NCI-H2227 (cell line): ENCODE measurements around the gene ZNF121.
A peak's percentile ranks its signal among the peaks of the same experiment; 100 is the strongest.

Source experiments
- DNase-seq: peaks from one replicate; lab custom pipeline; 2025; ENCODE audit not compliant: unreplicated experiment; lab: John Stamatoyannopoulos, UW

Gene ZNF121

GRCh38 chr19:9538183-9539058, 45.9 kb downstream of the ZNF121 start, which contains the start of gene ZNF426:
Gene ZNF426, minus strand, starts transcription at chr19:9538645. Its CDS starts 2,413 bp downstream, at chr19:9536232.
- DNase-seq = peak; percentile 90

- DNase-seq = no peak
Observed at GRCh38 chr19:9535934-9536333, 48.4 kb downstream of the ZNF121 start.

DNA sequence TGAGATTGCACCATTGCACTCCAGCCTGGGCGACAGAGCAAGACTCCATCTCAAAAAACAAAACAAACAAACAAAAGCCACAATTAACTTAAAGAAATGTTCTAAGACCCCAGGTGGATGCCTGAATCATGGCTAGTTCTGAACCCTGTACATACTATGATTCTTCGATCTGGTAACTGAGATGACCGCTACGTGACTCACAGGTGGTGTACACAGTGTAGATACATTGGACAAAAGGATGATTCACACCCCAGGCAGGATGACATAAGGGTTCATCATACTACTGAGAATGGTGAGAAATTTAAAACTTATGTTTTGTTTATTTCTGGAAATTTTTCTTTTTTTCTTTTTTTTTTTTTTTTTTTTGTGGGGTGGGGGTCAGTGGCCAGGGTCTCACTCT, 52.4 kb downstream of the ZNF121 start:
- no peak for DNase-seq

- DNase-seq = no peak
Observed at GRCh38 chr19:9528757-9529336, 55.5 kb downstream of the ZNF121 start.

DNA sequence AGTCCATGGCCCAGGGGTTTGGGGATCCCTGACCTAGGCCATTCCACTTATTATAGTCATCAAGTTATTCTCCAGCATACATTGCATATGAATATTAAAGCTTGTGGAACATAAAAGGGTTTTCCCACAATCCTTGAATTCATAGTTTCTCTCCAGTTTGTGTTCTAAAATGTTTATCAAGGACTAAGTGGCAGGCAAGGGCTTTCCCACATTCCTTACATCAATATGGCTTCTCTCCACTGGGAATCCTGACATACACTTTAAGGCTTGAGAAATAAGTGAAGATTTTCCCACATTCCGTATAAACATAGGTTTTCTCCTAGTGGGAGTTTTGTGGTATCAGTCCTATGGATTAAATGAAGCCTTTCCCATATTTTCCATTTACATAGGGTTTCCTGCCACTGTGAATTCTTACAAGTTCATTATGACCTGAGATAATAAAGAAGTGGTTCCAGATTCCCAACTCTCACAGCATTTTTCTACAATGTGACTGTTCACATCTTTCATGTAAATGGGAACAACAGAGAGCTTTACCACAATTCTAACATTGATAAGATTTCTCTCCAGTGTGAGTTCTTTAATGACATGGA, 60.3 kb downstream of the ZNF121 start:
- DNase-seq = no peak
